NCI-H2227 (cell line): ENCODE measurements around the gene LRRC14B.

Source experiments
- DNase-seq: peaks from one replicate; lab custom pipeline; 2025; ENCODE audit not compliant: unreplicated experiment; lab: John Stamatoyannopoulos, UW

LRRC14B gene

GRCh38 chr5:190366-191035, 794 bp upstream of the LRRC14B start:
- no peak for DNase-seq

- DNase-seq: no peak
Measured at GRCh38 chr5:191949-192690, 825 bp downstream of the LRRC14B start.

- DNase-seq: no peak
Measured at GRCh38 chr5:192691-192969, 1.3 kb downstream of the LRRC14B start.

DNA sequence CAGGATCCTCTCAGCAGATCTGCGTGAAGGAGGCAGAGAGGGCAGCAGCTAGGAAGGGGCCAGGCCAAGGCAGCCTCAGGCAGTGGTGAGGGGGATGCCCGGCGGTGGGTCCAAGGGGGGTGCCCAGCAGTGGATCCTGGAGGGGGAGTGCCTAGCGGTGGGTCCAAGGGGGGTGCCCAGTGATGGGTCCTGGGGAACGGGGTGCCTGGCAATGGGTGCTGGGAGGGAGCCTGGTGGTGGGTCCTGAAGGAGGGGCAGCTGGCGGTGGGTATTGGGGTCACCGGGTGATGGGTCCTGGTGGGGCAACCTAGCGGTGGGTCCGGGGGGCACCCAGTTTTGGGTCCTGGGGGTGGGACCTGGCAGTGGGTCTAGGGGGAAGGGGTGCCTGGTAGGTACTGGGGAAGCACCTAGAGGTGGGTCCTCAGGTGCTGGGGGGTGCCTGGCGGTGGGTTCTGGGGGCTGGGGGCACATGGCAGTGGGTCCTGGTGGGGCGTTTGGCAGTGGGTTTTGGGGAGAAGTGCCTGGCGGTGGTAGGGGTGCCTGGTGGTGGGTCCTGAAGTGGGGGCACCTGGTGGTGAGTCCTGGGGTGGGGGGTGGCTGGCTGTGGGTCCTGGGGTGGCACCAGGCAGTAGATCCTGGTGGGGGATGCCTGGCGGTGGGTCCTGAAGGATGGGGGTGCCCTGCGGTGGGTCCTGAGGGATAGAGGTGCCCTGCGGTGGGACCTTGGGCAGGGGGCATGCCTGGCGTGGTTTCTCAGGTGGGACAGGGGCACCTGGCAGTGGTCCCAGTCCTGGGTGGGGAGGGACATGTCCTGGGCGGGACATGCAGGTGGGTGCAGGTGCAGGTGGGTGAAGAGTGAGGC, 1.9 kb downstream of the LRRC14B start:
- no peak for DNase-seq

DNA sequence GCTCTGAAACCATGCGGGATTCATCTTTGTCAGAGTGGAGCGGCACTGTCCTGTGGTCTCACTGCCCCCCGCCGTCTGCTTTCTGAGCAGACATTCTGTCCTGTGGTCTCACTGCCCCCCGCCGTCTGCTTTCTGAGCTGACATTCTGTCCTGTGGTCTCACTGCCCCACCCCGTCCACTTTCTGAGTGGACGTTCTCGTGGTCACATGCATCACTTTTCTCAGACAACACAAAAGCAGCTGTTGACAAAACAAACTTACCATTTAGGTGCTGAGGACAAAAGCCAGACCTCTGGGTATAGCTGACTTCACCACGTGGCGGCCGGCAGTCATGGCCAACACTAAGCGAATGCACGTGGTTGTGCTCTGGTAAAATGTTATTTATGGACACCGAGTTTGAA, 2.8 kb downstream of the LRRC14B start:
- DNase-seq: no peak

DNA sequence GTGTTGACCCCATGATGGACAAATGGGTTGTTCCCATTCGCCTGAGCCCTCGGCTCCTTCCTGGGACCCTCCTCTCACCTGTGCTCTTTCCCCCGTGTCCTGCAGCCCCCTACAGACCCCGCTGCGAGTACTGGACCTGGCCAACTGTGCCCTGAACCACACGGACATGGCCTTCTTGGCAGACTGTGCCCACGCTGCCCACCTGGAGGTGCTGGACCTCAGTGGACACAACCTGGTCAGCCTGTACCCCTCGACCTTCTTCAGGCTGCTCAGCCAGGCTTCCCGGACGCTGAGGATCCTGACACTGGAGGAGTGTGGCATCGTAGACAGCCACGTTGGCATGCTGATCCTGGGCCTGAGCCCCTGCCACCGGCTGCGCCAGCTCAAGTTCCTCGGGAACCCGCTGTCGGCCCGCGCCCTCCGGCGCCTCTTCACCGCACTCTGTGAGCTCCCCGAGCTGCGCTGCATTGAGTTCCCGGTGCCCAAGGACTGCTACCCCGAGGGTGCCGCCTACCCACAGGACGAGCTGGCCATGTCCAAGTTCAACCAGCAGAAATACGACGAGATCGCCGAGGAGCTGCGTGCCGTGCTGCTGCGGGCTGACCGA, 3.4 kb downstream of the LRRC14B start:
- DNase-seq: no peak

DNA sequence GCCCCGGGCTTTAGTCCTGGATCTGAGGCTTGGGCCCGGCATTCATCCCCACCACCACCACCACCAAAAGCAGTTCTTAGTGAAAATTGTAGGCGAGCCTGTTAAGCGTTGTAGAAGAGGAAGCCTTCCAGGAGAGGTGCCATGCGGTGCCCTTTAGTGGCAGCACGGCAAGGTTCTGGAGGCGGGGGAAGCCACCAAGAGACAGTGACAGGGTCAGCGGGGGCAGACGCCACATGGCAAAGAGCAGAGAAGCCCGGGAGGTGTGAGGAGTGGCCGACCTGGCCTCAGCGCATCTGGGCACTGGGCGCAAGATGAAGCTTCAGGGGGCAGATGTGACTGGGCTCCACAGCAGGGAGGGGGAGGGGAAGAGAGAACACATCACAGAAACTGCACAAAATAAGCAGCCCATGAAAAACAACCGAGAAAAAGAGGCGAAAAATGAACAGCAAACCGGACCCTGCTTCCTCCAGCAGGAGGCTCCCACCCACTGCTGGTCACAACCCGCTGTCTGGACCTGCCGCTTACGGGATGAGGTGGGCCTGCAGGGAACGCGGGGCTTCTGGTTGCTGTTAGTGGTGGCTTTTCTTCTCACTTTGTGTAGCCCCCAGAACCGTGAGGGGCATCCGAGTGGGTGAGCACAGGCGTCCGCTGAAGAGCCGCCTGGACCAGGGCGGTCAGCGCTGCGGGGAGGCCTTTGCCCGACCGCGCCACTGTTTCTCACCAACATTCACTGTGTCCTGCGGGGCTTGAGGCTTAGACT, 4.3 kb downstream of the LRRC14B start:
- DNase-seq: no peak

DNA sequence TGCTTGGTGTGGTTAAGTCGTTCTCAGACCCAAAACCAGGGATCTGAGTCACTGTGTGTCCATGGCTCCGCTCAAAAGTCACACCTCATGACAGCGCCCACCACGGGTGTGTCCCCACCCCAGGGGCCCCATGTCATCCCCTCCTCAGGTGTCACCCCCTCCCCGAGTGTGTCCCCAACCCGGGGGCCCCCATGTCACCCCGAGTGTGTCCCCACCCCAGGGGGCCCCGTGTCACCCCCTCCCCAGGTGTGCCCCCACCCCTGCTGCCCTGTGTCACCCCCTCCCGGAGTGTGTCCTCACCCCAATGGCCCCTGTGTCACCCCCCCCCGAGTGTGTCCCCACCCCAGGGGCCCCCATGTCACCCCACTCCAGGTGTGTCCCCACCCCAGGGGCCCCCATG, 5.1 kb downstream of the LRRC14B start:
- no peak for DNase-seq

GRCh38 chr5:197031-197430, 5.7 kb downstream of the LRRC14B start:
- DNase-seq: peak; percentile 43

GRCh38 chr5:197892-198489, 6.7 kb downstream of the LRRC14B start:
- no peak for DNase-seq

GRCh38 chr5:198516-199196, 7.4 kb downstream of the LRRC14B start:
- DNase-seq: no peak

GRCh38 chr5:199197-199949, 8.1 kb downstream of the LRRC14B start:
- DNase-seq: no peak

- DNase-seq: no peak
Measured at GRCh38 chr5:199950-200645, 8.8 kb downstream of the LRRC14B start.

- DNase-seq: no peak
Measured at GRCh38 chr5:200985-201384, 9.7 kb downstream of the LRRC14B start.

DNA sequence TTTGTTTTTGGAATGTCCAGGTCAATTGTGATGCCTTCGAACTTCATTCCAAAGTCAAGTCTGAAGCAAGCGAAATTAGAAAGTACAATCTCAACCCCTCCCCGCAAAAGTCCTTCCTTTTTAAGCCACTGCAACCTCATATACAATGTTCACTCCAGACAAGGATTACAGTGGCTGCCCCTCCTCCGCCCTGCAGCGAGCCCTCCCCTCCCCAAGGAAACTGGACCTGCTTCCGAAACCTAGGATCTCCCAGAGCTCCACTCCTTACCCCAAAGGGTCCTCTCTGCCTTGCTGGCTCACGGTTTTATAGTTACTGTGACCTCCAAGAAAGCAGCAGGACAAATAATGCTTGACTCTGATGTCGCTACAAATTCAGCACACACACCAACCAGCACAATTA, 10.4 kb downstream of the LRRC14B start:
- no peak for DNase-seq

- no peak for DNase-seq
Measured at GRCh38 chr5:203246-203930, 12.1 kb downstream of the LRRC14B start.

DNA sequence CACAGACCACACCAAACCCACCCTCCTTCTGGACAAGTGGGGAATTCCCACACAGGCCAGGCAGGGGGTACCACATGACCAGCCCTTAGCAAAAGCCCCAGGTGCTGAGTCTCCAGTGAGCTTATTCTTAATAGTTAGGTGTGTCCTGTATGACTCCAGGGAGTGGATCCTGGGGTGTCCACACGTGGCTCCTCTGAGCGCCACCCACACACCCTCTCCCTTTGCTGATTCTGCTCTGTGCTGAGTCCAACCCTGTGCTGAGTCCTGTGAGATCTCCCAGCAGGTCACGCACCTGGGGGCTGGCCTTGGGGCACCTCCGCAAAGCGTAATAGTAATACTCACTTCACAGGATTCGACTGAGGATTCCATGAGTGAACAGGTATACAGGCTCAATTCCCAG, 12.7 kb downstream of the LRRC14B start:
- DNase-seq: no peak

GRCh38 chr5:204462-204861, 13.2 kb downstream of the LRRC14B start:
- no peak for DNase-seq
